GM18502 (cell line): ENCODE data around the gene ZER1.
A peak's percentile ranks its signal among the peaks of the same experiment; 100 is the strongest.

ENCODE experiments used
- ATAC-seq: cut with Tn5 transposase; IDR thresholded peaks from one replicate; pipeline ENCODE4 v1.9.1; 2021; ENCODE audit warnings: mild to moderate bottlenecking; ENCODE audit not compliant: unreplicated experiment, poor library complexity

ZER1 gene

DNA sequence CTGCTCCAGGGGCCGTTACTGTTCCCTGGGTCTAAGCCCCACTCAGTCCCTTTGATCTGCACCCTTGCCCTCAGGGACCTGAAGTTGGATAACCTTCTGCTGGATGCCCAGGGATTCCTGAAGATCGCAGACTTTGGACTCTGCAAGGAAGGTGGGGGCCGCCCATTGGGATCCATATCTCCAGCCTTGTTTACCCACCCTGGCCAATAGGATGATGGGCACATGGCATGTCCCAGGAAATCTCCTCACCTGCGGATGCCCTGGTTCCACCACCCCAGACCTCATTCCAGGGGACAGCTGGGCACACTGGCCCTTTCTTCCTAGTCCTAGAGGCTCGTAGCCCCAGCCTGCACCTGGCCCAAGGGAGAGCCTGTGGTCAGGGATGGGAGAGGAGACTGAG, 53.3 kb downstream of the ZER1 start:
- no peak for ATAC-seq

DNA sequence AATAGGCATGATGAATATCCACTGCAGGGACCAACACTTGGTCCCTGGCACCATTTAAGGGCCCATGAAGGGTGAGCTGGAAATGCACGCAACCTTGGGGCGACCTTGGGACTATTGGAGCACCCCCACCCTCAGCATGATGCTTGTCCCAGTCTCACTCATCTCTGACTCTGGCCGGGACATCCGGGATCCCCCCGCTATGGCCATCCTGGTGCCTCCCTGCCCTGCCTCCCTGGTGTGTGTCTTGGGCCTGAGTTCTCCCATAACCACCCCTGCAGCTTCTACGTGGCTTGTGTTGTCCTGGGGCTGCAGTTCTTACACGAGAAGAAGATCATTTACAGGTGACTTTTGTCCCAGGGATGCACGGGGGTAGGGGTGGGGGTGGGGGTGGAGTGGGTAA, 53.7 kb downstream of the ZER1 start:
- ATAC-seq: no peak

- no peak for ATAC-seq
These were observed 55.0 kb downstream of the ZER1 start for GRCh38 chr9:128716581-128717254.

GRCh38 chr9:128715436-128715750, 56.3 kb downstream of the ZER1 start:
- ATAC-seq: no peak

GRCh38 chr9:128714586-128715435, 56.9 kb downstream of the ZER1 start:
- no peak for ATAC-seq

DNA sequence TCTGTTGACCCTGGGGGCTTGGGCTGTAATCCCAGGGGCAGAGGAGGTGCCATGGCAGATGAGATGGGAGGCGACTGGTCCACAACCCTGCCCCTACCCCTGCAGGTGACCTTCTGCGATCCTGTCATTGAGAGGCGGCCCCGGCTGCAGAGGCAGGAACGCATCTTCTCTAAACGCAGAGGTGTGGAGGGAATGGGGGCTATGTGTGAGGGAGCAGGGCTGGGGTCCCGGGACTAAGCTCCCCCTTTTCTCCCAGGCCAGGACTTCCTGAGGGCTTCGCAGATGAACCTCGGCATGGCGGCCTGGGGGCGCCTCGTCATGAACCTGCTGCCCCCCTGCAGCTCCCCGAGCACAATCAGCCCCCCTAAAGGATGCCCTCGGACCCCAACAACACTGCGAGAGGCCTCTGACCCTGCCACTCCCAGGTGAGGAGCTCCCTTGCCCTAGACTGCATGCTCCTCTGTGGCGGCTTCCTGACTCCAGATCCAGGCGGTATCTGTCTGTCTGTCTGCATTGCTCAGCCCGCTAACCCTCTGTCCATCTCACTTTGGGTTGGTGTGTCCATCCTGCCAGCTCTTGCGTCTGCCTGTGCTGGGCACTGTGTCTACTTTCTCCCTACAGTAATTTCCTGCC, 57.7 kb downstream of the ZER1 start:
- ATAC-seq: no peak

- no peak for ATAC-seq
These were observed 58.3 kb downstream of the ZER1 start for GRCh38 chr9:128713411-128713780.

GRCh38 chr9:128712451-128713410, 59.0 kb downstream of the ZER1 start:
- ATAC-seq: no peak

DNA sequence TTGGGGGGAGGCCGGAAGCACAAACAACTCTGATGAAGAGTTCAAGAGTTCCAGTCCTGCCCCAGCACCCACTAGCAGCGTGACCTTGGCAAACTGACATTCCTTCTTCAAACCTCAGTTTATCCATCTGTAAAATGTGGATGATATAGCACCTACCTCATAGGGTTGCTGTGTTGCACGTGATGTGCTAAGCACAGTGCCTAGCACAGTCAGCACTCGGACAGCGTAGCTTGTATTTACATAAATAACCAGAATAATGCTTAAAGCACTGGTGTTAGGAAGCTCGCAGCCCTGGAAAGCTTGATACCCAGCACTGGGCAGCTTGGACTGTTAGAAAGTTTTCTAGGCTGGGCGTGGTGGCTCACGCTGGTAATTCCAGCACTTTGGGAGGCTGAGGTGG, 64.3 kb downstream of the ZER1 start:
- ATAC-seq: no peak

DNA sequence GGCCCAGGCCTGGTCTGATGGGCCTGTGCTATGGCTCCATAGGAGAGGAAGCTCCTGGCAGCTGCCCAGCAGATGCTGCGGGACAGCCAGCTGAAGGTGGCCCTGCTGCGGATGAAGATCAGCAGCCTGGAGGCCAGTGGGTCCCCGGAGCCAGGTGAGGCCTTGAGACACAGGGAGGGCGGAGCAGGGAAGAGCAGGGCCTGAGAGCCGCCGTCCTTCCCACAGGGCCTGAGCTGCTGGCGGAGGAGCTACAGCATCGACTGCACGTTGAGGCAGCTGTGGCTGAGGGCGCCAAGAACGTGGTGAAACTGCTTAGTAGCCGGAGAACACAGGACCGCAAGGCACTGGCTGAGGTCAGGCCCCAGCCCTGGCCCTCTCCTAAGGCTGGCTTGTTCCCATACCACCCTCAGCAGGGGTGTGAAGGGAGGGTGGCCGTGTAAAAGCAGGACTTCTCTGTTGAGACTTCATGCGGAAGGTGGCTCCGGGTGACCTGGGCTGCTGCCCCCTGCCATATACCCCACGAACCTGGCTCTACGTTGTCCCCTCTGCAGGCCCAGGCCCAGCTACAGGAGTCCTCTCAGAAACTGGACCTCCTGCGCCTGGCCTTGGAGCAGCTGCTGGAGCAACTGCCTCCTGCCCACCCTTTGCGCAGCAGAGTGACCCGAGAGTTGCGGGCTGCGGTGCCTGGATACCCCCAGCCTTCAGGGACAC, 64.9 kb downstream of the ZER1 start:
- ATAC-seq: no peak

DNA sequence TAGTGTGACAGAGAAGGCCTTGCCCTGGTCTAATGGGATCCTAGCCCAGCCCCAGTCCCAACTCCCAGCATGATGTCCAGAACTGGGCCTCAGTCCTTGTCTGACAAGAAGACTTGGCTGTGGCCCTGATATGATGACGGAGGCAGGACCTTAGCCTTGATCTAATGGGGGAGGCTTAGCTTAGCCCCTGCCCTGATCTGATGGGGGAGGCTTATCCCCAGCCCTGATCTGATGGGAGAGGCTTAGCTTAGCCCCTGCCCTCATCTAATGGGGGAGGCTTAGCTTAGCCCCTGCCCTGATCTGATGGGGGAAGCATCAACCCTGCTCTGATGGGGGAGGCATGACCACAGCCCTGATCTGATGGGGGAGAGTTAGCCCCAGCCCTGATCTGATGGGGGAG, 65.7 kb downstream of the ZER1 start:
- ATAC-seq: no peak

- ATAC-seq: no peak
These were observed 66.4 kb downstream of the ZER1 start for GRCh38 chr9:128705051-128705965.

- no peak for ATAC-seq
These were observed 67.4 kb downstream of the ZER1 start for GRCh38 chr9:128704356-128704670.

- no peak for ATAC-seq
These were observed 67.9 kb downstream of the ZER1 start for GRCh38 chr9:128703616-128704355.

DNA sequence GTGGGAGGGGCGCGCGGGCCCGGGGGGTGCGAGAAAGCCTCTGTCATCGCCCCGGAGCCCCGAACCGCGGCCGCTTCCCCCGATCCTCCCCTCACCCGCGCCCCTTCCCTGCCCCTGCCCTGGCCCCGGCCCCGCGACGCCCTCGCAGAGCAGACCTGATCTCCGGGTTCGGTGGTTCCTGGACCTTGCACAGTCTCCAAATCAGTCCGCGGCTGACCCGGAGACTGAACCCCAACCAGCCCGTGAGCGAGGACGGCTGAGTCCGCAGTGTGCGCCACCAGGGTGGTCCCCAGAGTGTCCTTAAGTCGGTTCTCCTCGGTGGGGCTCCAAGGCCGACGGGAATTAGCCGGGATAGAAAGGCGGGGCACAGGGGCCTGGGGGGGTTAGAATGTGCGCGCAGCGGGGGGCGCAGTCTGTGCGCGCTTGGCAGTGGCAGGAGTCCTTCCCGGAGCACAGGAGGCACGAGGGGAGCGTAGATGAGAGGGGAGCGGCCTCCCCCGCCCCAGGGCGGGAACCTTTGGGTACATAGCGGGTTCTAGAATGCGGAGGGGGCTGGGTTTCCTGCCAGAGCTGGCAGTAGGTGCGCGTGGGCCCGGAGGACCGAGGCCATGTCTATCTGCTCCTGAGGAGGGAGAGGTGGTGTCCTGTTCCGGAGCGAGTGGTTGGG, 68.6 kb downstream of the ZER1 start:
- peak; percentile 30 for ATAC-seq

DNA sequence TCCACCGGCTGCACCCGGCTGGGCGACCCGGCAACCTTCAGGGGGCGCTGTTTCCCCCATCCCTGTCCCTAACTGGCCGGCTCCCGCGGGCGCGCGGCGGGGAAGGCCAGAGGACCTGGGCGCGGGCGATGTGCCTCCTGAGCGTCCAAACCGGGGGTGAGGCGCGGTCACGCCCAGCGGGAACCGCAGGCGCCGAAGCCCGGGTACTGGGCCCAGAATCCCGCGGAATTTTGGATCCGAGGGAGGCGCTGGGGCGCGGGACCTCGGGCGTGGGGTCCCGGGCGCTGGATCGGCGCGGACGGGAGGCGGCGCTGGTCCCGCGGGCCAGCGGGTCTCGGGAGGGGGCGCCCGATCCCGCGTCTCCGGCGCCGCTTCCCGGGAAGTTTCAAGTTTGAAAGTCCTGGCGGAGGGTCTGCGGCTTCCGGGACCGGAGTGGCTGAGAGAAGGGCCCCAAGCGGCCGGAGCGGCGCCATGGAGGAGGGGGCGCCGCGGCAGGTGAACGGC, 69.2 kb downstream of the ZER1 start, which contains the start of gene PKN3:
TSS of gene PKN3 (plus strand) at position 59 of the 504 bp plus-strand sequence. CDS start at position 472, 413 bp downstream.
- ATAC-seq: peak; percentile 67

DNA sequence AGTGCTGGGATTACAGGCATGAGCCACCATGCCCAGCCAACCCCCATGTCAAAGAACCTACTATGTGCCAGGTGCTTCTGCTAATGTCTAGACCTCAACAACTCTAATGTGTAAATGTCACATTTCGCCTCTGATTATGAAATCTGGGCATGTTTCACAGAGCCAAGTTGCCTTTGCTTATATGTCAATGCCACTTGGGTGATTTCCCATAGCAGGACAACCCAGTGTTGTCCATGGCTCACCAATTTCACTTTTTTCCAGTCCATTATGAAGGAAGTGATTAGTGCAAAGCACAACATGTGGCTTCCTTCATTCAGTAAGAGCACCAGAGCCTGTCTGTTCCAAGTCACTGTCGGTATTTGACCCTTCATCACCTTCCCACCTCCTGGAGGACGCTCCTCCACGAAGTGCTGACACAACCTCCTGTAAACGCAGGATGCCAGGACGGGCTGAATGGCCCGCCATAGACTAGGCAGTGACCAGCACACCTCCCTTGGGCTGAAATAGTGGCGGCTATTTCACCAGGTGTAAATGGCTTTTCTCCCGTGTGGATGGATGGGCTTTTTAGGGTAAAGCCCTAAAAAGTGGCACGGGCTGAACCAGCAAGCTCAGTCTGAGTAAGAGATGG, 70.4 kb downstream of the ZER1 start:
- no peak for ATAC-seq
